CD8-positive, alpha-beta memory T cell (primary cell): ENCODE data around the gene CARTPT. TPM values are rescaled to one million over a fixed set of nuclear protein-coding genes. Genes with fewer than 3 reads are reported as not detected.

Source experiments
- CTCF ChIA-PET: fragments of 350-600 bp; sonication (Branson Sonifier 250); formaldehyde crosslinking; loops from one replicate; lab custom pipeline; 2021; ENCODE audit warnings: antibody characterized with exemption; lab: Charles Lee
- POLR2A ChIA-PET: fragments of 350-600 bp; sonication (Branson Sonifier 250); formaldehyde crosslinking; loops from one replicate; lab custom pipeline; 2021; ENCODE audit warnings: antibody characterized with exemption; lab: Charles Lee
- DNase-seq, 5 donors: peaks; one replicate each; pipeline versions ENCODE4 v3.0.0 to v3.0.0-alpha.2; 2020 to 2022; ENCODE audit warnings: mixed read lengths in 1 of 5
- H3K27ac ChIP-seq: one replicate; pipeline ENCODE4 v1.7.0; 2013; ENCODE audit warnings: low read depth, mild to moderate bottlenecking, low read length, moderate library complexity
- H3K27me3 ChIP-seq: 2 replicates; pipeline ENCODE4 v1.7.0; 2013; ENCODE audit warnings: low read length, mild to moderate bottlenecking; ENCODE audit not compliant: insufficient read depth, poor library complexity, severe bottlenecking
- H3K36me3 ChIP-seq: 2 replicates; pipeline ENCODE4 v1.7.0; 2013; ENCODE audit warnings: mild to moderate bottlenecking, low read length, moderate library complexity; ENCODE audit not compliant: insufficient read depth
- H3K4me1 ChIP-seq: 2 replicates; pipeline ENCODE4 v1.7.0; 2013; ENCODE audit warnings: mild to moderate bottlenecking, low read length, moderate library complexity; ENCODE audit not compliant: insufficient read depth
- H3K4me3 ChIP-seq: 2 replicates; pipeline ENCODE4 v1.7.0; 2013; ENCODE audit warnings: mild to moderate bottlenecking, low read length
- H3K9me3 ChIP-seq: 2 replicates; pipeline ENCODE4 v1.7.0; 2013; ENCODE audit warnings: mild to moderate bottlenecking, low read length
- H3K27ac Mint-ChIP-seq, 8 donors: one replicate each; pipeline ENCODE4 v1.8.0; 2020 to 2021; ENCODE audit warnings: mixed read lengths in 8 of 8, mild to moderate bottlenecking in 6 of 8, inconsistent platforms in 3 of 8, moderate library complexity in 3 of 8
- H3K27me3 Mint-ChIP-seq, 2 donors: one replicate each; pipeline ENCODE4 v1.8.0; 2020 to 2021; ENCODE audit warnings: mixed read lengths in 2 of 2, mild to moderate bottlenecking in 1 of 2, moderate library complexity in 1 of 2
- H3K36me3 Mint-ChIP-seq, 3 donors: one replicate each; pipeline ENCODE4 v1.8.0; 2020 to 2021; ENCODE audit warnings: mixed read lengths in 3 of 3, inconsistent platforms in 1 of 3, mild to moderate bottlenecking in 1 of 3
- H3K4me1 Mint-ChIP-seq, 3 donors: one replicate each; pipeline ENCODE4 v1.8.0; 2020 to 2021; ENCODE audit warnings: mixed read lengths in 3 of 3, inconsistent platforms in 1 of 3, mild to moderate bottlenecking in 1 of 3
- H3K4me3 Mint-ChIP-seq, 7 donors: one replicate each; pipeline ENCODE4 v1.8.0; 2020 to 2021; ENCODE audit warnings: mixed read lengths in 7 of 7, mild to moderate bottlenecking in 6 of 7, moderate library complexity in 4 of 7, inconsistent platforms in 2 of 7
- H3K9me3 Mint-ChIP-seq, 5 donors: one replicate each; pipeline ENCODE4 v1.8.0; 2020 to 2022; ENCODE audit warnings: mixed read lengths in 5 of 5, mild to moderate bottlenecking in 3 of 5, moderate library complexity in 2 of 5, inconsistent platforms in 1 of 5
- polyA plus RNA-seq: library from polyadenylated mRNA; unstranded; fragments of 300-500 nt; fragmentation: Illumina TruSeq; gene quantifications from one replicate; pipeline ENCODE4 v1.2.3, GENCODE V29; 2021
- total RNA-seq, 2 experiments: library from RNA; stranded (reverse); gene quantifications; one replicate each; pipeline ENCODE4 v1.2.3, GENCODE V29; 2021

The CARTPT gene
- total and polyA plus RNA-seq, 3 experiments from 2014 or later, result not detected

- Histone ChIP-seq H3K36me3 (no peaks in the 10 kb centered on the region), H3K4me1 (no peaks in the 10 kb centered on the region), H3K4me3 (no peak overlapping the region), H3K27me3 (no peaks in the 10 kb centered on the region), H3K27ac (no peak overlapping the region), H3K9me3 (no peaks in the 10 kb centered on the region)
- Mint-ChIP-seq H3K36me3 (no peaks in the 10 kb centered on the region), H3K4me3 (no peak overlapping the region), H3K9me3 (peaks cover 0 to 8% (median 2%) of the 10 kb centered on the region in 5 donors), H3K27ac (no peak overlapping the region), H3K27me3 (peaks cover 5 to 32% of the 10 kb centered on the region in 2 donors), H3K4me1 (no peaks in the 10 kb centered on the region)
- POLR2A ChIA-PET, result no interaction called here
- no peak for DNase-seq
- CTCF ChIA-PET, result no interaction called here
Measured at GRCh38 chr5:71737931-71738539, 19.0 kb downstream of the CARTPT start.

- ChIA-PET POLR2A (no interaction called here), CTCF (no interaction called here)
- Histone ChIP-seq H3K4me1 (no peaks in the 10 kb centered on the region), H3K36me3 (no peaks in the 10 kb centered on the region), H3K27ac (no peak overlapping the region), H3K4me3 (no peak overlapping the region), H3K27me3 (no peaks in the 10 kb centered on the region), H3K9me3 (no peaks in the 10 kb centered on the region)
- H3K27ac Mint-ChIP-seq, result no peak overlapping the region
- H3K9me3 Mint-ChIP-seq, result peaks cover 0 to 8% (median 4%) of the 10 kb centered on the region in 5 donors
- H3K36me3 Mint-ChIP-seq, result no peaks in the 10 kb centered on the region
- H3K27me3 Mint-ChIP-seq, result peaks cover 5 to 35% of the 10 kb centered on the region in 2 donors
- H3K4me1 Mint-ChIP-seq, result no peaks in the 10 kb centered on the region
- no peak overlapping the region for H3K4me3 Mint-ChIP-seq
- no peak for DNase-seq
Measured at GRCh38 chr5:71738662-71739361, 19.7 kb downstream of the CARTPT start.

- H3K27ac ChIP-seq, result no peak overlapping the region
- Mint-ChIP-seq H3K36me3 (no peaks in the 10 kb centered on the region), H3K4me1 (no peaks in the 10 kb centered on the region), H3K9me3 (peaks cover 0 to 8% (median 4%) of the 10 kb centered on the region in 5 donors), H3K27me3 (peaks cover 8 to 32% of the 10 kb centered on the region in 2 donors), H3K4me3 (no peak overlapping the region), H3K27ac (no peak overlapping the region)
- no peak for DNase-seq
- no peaks in the 10 kb centered on the region for H3K4me1 ChIP-seq
- ChIA-PET CTCF (no interaction called here), POLR2A (no interaction called here)
- no peaks in the 10 kb centered on the region for H3K27me3 ChIP-seq
- H3K36me3 ChIP-seq, result no peaks in the 10 kb centered on the region
- H3K4me3 ChIP-seq, result no peak overlapping the region
- H3K9me3 ChIP-seq, result no peaks in the 10 kb centered on the region
Measured at GRCh38 chr5:71740015-71740753, 21.1 kb downstream of the CARTPT start.

GRCh38 chr5:71743155-71743554 is 24.1 kb downstream of the CARTPT start:
- Mint-ChIP-seq H3K4me3 (no peak overlapping the region), H3K27me3 (peaks cover 9 to 18% of the 10 kb centered on the region in 2 donors), H3K27ac (no peak overlapping the region), H3K4me1 (no peaks in the 10 kb centered on the region), H3K9me3 (peaks cover 0 to 8% (median 2%) of the 10 kb centered on the region in 5 donors), H3K36me3 (no peaks in the 10 kb centered on the region)
- POLR2A ChIA-PET, result no interaction called here
- no peaks in the 10 kb centered on the region for H3K4me1 ChIP-seq
- H3K9me3 ChIP-seq, result no peaks in the 10 kb centered on the region
- no peak for DNase-seq
- H3K27ac ChIP-seq, result no peak overlapping the region
- CTCF ChIA-PET, result no interaction called here
- no peak overlapping the region for H3K4me3 ChIP-seq
- H3K27me3 ChIP-seq, result no peaks in the 10 kb centered on the region
- no peaks in the 10 kb centered on the region for H3K36me3 ChIP-seq

GRCh38 chr5:71744009-71744790 is 25.1 kb downstream of the CARTPT start:
- Mint-ChIP-seq H3K4me3 (no peak overlapping the region), H3K4me1 (no peaks in the 10 kb centered on the region), H3K9me3 (peaks cover 0 to 8% (median 2%) of the 10 kb centered on the region in 5 donors), H3K36me3 (no peaks in the 10 kb centered on the region), H3K27me3 (peaks cover 8 to 18% of the 10 kb centered on the region in 2 donors), H3K27ac (no peak overlapping the region)
- CTCF ChIA-PET, result no interaction called here
- Histone ChIP-seq H3K4me1 (no peaks in the 10 kb centered on the region), H3K4me3 (no peak overlapping the region), H3K27ac (no peak overlapping the region), H3K36me3 (no peaks in the 10 kb centered on the region), H3K27me3 (no peaks in the 10 kb centered on the region), H3K9me3 (no peaks in the 10 kb centered on the region)
- no peak for DNase-seq
- POLR2A ChIA-PET, result no interaction called here

- H3K27ac ChIP-seq, result no peak overlapping the region
- no peaks in the 10 kb centered on the region for H3K36me3 ChIP-seq
- H3K27ac Mint-ChIP-seq, result no peak overlapping the region
- no peaks in the 10 kb centered on the region for H3K27me3 ChIP-seq
- H3K4me1 Mint-ChIP-seq, result no peaks in the 10 kb centered on the region
- no peak for DNase-seq
- no peaks in the 10 kb centered on the region for H3K4me1 ChIP-seq
- no peak overlapping the region for H3K4me3 ChIP-seq
- H3K27me3 Mint-ChIP-seq, result peaks cover 8 to 11% of the 10 kb centered on the region in 2 donors
- no peaks in the 10 kb centered on the region for H3K9me3 ChIP-seq
- ChIA-PET POLR2A (no interaction called here), CTCF (no interaction called here)
- H3K4me3 Mint-ChIP-seq, result no peak overlapping the region
- H3K9me3 Mint-ChIP-seq, result peaks cover 0 to 3% (median 0%) of the 10 kb centered on the region in 5 donors
- H3K36me3 Mint-ChIP-seq, result no peaks in the 10 kb centered on the region
Measured at GRCh38 chr5:71747182-71747581, 28.1 kb downstream of the CARTPT start.

GRCh38 chr5:71748360-71748759 is 29.3 kb downstream of the CARTPT start:
- Mint-ChIP-seq H3K27me3 (peaks cover 8 to 10% of the 10 kb centered on the region in 2 donors), H3K9me3 (peaks cover 0 to 1% (median 0%) of the 10 kb centered on the region in 5 donors), H3K27ac (no peak overlapping the region), H3K36me3 (no peaks in the 10 kb centered on the region), H3K4me1 (no peaks in the 10 kb centered on the region), H3K4me3 (no peak overlapping the region)
- H3K4me1 ChIP-seq, result no peaks in the 10 kb centered on the region
- POLR2A ChIA-PET, result no interaction called here
- H3K27me3 ChIP-seq, result no peaks in the 10 kb centered on the region
- no peak for DNase-seq
- H3K9me3 ChIP-seq, result no peaks in the 10 kb centered on the region
- CTCF ChIA-PET, result no interaction called here
- H3K27ac ChIP-seq, result no peak overlapping the region
- H3K36me3 ChIP-seq, result no peaks in the 10 kb centered on the region
- H3K4me3 ChIP-seq, result no peak overlapping the region
